NCI-H1048 (cell line): ENCODE data around the gene MCEMP1.

Experiments
- DNase-seq: peaks from one replicate; lab custom pipeline; 2025; lab: John Stamatoyannopoulos, UW

The MCEMP1 gene

DNA sequence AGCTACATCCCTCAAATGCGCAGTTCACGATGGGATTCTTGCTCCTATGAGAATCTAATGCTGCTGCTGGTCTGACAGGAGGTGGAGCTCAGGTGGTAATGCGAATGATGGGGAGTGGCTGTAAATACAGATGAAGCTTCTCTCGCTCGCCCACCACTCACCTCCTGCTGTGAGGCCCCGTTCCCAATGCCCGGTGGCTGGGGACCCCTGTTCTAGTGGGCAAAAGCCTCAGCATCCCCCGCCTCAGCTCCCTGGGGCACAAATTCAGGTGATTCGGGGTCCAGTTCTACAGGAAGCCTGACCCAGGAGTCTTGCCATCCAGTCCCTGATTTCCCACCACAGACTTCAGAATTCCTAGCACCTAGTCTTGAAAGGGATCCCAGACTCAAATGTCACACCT, 4.4 kb upstream of the MCEMP1 start:
- DNase-seq: no peak

DNA sequence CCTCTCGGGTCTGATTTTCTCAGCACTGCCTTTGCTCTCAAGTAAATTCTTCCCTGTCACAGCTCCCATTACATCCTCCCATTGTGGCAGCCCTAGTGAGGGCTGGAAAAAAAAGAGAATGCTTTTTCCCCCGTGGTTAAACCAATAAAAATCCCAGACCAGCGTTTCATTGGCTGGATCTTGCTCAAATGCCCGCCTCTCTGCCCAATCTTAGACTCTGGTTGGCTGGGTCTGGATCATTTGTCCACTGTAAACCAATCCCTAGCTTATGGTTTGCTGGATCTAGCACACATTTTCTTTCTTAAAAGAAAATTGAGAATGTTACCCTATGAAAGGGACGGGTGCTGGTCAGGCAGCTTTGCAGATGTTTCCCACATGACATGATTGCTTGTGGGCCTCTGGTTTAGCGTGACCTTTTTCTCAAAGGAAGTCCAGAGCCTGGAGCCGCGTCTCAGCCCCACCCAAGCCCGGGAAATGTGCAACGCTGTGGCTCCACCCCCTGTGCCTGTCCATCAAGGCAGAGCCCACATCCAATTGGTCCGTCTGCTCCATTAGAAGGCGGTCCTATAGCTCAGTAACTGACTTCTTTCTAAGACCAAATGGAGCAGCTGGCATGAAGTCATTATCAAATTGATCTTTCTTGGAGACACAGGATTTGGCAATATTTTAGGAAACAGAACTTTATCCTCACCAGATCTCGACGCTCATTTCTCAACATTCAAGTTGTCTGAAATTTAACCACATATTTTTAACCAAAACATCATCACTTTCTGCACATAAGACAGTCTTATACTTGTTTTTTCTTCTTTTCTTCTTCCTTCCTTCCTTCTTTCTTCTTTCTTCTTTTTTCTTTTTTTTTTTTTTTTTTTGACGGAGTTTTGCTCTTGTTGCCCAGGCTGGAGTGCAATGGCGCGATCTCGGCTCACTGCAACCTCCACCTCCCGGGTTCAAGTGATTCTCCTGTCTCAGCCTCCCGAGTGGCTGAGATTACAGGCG, 2.6 kb upstream of the MCEMP1 start:
- DNase-seq: peak; percentile 34

DNA sequence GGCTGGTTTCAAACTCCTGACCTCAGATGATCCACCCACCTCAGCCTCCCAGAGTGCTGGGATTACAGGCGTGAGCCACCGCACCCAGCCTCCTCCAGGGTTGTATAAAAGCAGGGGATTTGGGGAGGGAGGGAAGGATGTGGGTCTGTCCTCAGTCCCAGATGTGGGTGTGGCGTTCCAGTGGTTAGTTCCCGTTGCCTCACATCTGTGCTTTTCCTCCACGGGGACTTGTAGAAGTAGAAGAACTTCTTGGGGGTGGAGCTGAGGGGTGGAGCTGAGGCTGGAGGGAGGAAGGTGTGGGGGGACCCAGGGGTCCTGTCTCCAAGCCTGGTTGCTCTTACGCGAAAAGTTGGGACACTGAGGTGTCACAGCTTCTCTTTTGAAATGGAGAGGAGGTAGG, 514 bp upstream of the MCEMP1 start:
- DNase-seq: no peak

DNA sequence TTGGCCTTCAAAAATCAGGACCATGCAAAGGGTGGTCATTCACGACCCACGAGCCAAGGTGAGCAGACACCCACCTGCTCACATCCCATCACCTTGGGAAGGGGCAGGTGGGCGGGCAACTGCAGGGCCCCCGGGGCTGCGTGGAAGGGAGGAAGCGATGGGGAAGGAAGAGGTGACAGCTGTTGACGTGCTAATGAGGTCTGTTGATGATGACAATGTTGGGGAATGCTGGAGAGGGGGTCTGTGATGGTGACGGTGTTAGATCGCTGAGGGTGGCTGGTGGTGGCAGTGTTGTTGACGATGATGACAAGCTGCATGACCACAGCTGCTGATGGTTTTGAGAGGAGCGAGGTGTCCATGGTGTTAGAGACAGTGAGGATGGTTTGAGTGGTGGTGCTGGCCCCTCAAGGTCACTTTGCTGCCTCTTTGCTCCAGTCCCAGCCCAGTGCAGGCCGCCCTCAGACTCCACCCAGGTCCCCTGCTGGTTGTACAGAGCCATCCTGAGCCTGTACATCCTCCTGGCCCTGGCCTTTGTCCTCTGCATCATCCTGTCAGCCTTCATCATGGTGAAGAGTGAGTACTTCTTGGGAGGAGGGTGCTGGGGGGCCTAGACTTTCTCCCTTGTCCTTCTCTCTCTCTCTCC, 900 bp downstream of the MCEMP1 start:
- DNase-seq: no peak

DNA sequence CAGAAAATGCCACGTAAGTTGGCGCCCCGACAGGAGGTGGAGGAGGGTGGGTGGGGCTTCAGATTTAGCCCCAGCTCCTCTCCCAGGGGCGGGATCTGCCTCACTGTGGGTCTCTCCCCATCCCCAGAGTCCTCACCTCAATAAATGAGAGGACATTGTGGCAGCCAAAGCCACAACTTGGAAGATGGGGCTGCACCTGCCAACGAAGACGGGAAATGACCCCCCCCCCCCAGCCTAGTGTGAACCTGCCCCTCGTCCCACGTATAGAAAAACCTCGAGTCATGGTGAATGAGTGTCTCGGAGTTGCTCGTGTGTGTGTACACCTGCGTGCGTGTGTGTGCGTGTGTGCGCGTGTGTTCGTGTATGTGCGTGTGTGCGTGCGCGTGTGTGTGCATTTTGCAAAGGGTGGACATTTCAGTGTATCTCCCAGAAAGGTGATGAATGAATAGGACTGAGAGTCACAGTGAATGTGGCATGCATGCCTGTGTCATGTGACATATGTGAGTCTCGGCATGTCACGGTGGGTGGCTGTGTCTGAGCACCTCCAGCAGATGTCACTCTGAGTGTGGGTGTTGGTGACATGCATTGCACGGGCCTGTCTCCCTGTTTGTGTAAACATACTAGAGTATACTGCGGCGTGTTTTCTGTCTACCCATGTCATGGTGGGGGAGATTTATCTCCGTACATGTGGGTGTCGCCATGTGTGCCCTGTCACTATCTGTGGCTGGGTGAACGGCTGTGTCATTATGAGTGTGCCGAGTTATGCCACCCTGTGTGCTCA, 2.3 kb downstream of the MCEMP1 start:
- DNase-seq: no peak

DNA sequence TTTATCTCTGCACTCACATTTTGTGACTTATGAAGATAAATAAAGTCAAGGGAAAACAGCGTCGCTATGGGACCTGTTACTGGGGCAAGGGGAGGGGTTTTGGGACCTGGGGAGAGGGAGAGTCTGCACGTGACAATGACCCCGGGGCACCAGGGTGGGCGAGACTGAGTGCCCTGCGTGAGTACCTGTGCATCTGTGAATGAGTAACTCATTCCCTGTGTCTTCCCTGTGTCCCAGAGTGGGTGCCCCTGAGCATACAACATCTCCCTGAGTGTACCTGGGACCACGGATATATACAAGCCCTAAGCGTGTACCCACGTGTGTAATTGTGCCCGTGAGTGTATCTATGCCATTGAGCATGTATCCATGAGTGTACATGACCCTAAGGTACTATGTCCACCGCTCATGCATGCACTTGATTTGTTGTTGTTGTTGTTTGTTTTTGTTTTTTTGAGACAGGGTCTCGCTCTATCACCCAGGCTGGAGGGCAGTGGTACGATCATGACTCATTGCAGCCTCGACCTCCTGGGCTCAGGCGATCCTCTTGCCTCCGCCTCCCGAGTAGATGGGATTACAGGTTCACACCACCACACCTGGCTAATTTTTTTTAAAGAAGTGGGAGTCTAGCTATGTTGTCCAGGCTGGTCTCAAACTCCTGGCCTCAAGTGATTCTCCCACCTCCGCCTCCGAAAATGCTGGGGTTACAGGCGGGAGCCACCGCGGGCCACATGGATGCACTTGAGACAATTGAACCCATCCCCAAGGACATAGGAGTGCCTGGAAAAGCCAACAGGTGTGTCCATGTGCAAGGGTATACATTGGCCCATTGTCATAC, 3.1 kb downstream of the MCEMP1 start:
- no peak for DNase-seq

DNA sequence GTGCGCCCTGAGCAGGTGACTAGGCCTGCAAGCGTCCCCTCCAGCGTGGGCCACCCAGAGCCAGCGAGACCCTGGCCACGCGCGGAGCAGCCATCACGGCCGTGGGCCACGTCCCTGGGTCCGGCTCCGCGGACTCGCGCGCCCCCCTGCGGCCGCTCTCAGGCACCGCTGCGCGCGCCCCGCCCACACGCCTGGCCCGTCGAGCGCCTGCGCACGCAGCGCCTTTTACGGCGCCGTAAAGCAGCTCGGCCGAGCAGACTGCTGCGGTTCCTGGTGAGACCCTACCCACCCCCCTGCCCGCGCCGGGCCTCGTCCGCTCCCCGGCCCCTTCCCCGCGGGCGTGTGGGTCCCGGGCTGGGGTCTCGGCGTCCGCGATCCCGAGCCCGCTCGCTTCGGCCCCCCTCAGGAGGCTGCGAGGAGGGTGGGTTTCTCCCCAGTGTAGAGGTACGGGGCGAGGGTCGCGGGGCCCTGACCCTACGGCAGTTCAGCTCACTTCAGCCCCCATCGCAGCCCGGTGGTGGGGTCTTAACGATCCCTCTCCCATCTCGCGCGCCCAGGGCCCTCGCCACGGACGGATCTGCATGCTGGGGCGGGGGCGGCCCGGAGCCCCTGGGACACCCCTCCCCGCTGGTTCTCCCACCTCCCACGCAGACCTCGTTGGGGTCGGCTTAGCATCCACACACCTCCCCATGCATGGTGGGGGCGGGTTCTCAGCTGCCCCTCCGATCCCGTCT, 3.9 kb downstream of the MCEMP1 start, which contains the start of gene TRAPPC5:
Gene TRAPPC5, plus strand, starts transcription at position 228 of the 734 bp plus-strand sequence. CDS start 1,421 bp downstream, outside the sequence.
- DNase-seq: peak; percentile 73

DNA sequence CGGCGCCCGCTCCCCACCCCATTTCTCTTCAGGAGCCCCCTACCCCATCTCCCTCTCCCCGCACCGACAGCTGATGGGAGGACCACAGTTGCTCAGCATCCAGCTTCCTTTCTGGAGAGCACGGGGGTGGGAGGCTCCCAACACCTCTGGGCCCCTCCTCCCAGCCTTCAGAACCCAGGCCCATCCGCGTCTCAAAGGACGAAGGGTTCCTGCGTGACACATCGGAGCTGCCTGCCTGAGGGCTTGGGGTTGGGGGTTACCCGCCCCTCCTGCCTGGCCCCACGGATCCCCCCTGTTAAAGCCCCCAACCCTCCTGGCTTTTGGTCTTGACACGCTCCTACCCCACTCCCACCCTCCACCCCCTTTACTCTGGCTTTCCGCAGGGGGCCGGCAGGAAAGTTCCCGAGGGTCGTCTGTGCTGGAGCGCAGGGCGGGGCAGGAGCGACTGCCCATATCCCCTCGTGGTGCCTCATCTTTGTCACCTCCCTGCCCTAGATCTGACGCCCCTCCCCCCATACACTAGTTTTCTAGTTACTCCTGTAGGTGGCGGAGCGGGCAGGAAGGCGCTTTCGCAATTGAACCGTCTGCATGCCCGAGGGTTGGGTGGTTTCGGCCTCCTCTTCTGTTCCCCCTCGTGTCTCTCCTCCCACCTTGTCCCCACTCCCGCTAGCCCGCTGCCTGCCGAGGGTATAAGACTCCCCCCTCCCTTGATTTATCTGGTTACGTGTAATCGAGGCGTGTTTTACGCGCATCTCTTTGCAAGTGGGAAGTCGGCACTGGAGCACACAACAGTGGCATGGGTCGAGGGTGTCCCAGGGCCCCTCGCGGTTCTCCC, 4.7 kb downstream of the MCEMP1 start:
- peak; percentile 60 for DNase-seq

DNA sequence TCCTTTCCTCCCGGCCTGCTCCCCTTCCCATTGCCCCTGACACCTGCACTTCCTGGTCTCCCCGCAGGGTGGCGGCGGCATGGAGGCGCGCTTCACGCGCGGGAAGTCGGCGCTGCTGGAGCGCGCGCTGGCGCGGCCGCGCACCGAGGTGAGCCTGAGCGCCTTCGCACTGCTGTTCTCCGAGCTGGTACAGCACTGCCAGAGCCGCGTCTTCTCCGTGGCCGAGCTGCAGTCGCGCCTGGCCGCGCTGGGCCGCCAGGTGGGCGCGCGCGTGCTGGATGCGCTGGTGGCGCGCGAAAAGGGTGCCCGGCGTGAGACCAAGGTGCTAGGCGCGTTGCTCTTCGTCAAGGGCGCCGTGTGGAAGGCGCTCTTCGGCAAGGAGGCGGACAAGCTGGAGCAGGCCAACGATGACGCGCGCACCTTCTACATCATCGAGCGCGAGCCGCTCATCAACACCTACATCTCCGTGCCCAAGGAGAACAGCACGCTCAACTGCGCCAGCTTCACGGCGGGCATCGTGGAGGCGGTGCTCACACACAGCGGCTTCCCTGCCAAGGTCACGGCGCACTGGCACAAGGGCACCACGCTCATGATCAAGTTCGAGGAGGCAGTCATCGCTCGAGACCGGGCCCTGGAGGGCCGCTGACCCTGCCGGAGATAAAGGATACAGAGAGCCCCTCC, 5.4 kb downstream of the MCEMP1 start:
- no peak for DNase-seq

DNA sequence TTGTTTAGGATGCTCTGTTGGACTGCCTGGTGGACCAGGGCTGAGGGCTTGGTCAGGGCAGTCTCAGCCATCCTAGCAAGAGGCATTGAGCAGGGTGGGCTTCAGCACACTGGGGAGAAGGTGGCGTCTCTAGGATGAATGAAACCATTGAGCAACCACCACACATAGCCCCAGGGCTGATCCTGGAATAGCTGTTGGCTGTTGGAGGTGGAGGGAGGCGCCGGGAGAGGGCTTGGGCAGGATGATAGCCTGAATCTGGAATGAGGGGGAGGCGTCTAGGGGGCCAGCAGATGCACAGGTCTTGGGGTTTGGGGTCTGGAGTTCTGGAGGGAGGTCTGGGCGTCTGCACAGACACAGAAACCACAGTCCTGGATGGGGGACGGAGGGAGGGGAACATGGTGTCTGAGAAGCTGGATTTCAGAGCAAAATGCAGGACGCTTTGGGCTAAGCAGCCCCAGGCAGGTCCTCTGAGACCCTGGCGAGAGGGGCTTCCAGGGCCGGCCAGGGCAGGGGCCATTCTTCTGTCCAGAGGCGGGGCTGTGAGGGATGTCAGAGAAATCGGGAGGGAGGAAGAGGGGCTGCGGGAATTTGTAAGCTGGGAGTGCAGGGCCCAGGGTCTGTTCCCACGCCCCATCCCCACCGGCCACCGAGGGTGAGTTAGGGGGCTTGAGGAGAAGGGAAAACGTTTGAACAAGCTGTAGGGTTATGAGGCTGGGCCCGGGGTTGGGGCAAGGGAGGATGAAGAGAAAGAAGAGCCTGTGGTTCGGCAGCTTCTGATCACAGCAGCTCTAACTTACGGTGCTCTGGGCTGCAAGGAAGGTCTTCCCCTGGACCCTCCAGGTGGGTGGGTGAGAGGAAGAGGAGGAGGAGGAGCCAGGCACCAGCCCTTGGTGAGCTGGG, 8.9 kb downstream of the MCEMP1 start:
- DNase-seq: no peak

DNA sequence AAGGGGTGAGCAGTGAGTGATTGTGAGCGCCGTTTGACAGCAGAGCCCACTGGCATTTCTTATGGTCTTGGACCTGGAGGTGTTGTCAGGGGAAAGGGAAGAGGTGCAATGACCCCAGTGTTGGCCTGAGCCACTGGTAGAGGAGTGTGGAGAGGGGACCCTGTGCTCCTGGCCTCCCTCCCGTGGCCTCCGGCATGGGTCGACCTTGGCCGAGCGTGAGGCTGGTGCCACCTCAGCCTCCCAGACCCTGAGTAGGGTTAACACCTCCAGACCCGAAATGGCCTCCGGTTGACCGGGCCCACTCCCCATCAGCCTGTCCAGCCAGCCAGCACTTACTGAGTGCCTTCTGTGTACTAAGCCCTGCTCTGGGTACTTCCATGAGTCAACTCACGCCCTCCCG, 10.3 kb downstream of the MCEMP1 start:
- DNase-seq: no peak

DNA sequence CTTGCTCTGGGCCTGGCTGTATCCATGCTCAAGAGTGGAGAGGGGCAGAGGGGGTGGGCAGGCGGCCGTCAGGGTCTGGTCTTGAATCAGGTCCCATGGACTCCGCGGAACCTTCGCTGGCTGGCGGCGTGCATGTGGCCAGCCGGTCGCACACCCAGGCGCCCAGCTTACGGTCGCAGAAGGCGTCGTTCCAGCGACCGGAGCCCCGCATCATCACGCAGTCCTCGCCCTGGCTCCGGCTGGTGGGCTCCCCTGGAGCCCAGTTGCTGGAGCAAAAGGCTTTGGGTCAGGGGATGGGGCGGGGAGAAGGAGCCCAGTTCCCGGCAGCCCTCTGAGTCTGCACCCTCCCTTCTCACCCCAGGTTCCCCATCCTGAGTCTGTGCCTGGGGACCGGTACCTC, 12.3 kb downstream of the MCEMP1 start:
- no peak for DNase-seq

DNA sequence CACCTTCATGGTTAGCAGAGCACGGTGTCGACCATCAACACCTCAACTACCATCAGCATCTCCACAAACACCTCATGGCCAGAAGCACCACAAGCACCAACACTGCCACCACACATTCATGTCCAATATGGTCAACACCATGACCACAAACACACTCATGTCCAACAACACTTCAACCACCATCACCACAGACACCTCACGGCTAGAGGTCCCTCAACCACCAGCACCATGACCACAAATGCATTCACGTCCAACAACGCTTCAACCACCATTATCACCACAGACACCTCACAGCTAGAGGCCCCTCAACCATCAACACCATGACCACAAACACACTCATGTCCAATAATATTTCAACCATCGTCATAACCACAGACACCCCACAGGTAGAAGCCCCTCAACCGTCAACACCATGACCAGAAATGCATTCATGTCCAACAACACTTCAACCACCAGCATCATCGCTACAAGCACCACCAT, 13.9 kb downstream of the MCEMP1 start:
- no peak for DNase-seq

DNA sequence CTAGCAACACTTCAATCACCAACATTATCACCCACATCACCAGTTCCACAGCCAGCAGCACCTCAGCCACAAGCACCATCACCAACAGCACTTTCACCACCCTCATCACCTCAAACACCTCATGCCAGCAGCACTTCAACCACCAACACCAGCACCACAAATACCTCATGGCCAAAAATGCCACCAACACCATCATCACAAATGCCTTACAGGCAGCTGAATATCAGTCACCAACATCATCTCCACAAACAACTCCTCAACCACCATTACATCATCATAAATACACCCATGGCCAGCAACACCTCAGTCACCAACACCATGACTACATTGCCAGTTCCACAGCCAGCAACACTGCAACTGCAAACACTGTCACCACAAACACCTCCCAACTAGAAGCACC, 14.6 kb downstream of the MCEMP1 start:
- no peak for DNase-seq

DNA sequence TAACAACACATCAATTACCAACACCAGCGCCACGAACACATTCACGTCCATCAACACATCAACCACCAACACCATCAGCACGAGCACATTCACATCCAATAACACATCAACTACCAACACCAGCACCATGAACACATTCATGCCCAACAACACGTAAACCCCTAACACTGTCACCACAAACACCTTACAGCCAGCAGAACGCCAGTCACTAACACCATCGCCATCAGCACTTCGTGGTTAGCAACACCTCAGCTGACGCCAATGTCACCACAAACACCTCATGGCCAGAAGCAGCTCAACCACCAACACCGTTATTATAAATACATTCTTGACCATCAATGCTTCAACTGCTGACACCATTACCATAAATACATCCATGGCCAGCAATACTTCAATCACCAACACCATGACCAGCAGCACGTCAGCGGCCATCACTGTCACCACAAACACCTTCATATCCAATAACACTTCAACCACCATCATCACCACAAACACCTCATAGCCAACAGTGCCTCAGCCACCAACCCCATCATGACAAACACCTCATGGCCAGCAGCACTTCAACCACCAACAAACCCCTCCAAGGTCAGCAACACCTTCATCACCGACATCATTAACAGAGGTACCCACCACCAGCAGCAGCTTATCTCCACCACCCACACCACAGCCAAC, 15.7 kb downstream of the MCEMP1 start:
- no peak for DNase-seq

DNA sequence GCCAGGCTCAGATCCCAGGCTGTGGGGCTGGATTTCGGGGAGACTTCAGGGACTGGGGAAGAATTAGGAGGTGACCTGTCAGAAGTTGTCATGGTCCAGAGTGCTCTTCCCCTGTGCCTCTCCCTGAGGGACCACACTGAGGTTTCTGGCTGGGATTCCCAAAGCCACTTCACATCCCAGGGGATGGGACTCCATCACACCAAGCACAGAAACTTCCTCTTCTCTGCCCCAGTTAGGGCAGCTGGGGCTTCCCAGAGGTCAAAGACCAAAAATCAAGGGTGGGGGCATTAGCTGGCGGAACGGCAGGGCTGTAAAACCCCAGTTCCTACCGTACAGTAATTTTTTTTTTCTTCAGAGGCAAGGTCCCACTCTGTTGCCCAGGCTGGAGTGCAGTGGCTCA, 17.6 kb downstream of the MCEMP1 start:
- no peak for DNase-seq

DNA sequence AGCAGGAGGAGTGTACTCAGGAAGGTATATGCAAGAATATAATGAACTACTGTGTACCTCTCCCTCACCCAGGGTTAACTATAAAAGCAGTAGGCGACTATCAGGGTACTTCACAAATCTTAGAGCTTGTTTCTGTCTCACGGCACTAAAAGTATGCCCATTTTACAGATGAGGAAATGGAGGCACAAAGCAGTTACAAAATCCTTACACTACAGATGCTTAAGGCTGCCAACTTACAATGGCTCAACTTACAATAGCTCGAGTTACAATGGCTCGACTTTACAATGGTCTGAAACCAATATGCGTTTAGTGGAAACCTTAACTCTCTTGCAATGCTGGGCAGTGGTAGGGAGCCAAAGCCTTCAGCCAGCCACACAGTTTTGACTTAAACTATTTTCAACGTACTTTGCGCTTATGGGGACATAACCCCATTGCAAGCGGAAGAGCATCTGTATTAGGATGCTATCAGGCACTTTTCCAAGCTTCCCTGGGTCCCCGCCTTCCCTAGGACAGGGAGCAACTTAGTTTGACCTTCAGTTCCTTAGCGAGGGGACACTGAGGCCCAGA, 20.9 kb downstream of the MCEMP1 start:
- DNase-seq: no peak
